Measurements from ENCODE around the gene LTK. TPM values are rescaled to one million over a fixed set of nuclear protein-coding genes. Genes with fewer than 3 reads are reported as not detected.

Gene LTK
- 1 to 10 TPM in 2 of 3 donors, under 1 TPM in 1; 0.56 to 4.9 (median 1.7) TPM for total RNA-seq
- total RNA-seq (2013), result 16.5 TPM

- peaks cover 16% of the 10 kb centered on the region for H3K27me3 ChIP-seq (ENCODE audit: control insufficient read depth, insufficient read depth, low read length)
- 7% methylated on average over 33 of the region's 33 CpGs for WGBS (ENCODE audit: insufficient coverage)
- no peaks in the 10 kb centered on the region for H3K36me3 ChIP-seq (ENCODE audit: control insufficient read depth, insufficient read depth, low read length)
- H3K4me3 ChIP-seq (ENCODE audit: low read length), result peak within 1 kb of the TSS; percentile 27
- peak; percentile 25 to 51 (median 46) for ATAC-seq
- H3K9me3 ChIP-seq (ENCODE audit: control insufficient read depth, insufficient read depth, low read length), result no peaks in the 10 kb centered on the region
- DNase-seq, result peak; percentile 25 to 38
- Mint-ChIP-seq H3K27ac (peak within 1 kb of the TSS in 1 of 2 donors; percentile 66), H3K4me1 (peaks cover 25 to 26% of the 10 kb centered on the region in 2 donors), H3K27me3 (ENCODE audit: low read depth in 2 of 2) (peaks cover 0 to 19% of the 10 kb centered on the region in 2 donors), H3K9me3 (no peaks in the 10 kb centered on the region), H3K36me3 (no peaks in the 10 kb centered on the region), H3K4me3 (peak within 1 kb of the TSS; percentile 86)
- H3K27ac ChIP-seq (ENCODE audit: low read length), result no peak within 1 kb of the TSS
- TF ChIP-seq CTCF (IDR thresholded peaks at IDR 0.05), result no peak
- H3K4me1 ChIP-seq (ENCODE audit: control insufficient read depth, insufficient read depth, low read length), result peaks cover 34% of the 10 kb centered on the region
- intact Hi-C loops (cut with micrococcal nuclease), result no loop called here
Measured at GRCh38 chr15:41513506-41514227, at the start of gene LTK. Gene LTK, minus strand, starts transcription at chr15:41513827. Its CDS starts 118 bp downstream, at chr15:41513709.

DNA sequence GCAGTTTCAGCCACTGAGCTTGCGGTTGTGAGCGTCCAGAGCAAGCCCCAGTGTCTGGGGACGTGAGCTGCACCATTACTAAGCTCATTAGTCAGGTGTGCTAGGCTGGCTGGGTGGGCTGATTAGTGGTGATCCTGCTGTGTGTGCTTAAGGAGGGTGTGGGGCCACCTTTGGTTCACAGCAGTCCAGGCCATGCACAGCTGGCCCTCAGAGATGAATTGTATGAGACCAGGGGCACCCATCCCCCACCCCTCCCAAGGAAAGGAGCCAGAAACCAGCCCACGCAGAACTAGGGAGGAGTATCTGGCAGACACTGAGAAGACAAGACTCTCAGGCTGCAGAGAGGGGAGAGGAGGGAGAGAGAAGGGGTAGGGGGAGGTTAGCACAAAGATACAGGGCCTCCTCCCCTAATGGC lies 49.2 kb upstream of the LTK start:
- H3K27ac ChIP-seq (ENCODE audit: low read length), result no peak overlapping the region
- DNase-seq (no peak), ATAC-seq (no peak)
- no peaks in the 10 kb centered on the region for H3K9me3 ChIP-seq (ENCODE audit: control insufficient read depth, insufficient read depth, low read length)
- 83% methylated on average over 4 of the region's 4 CpGs for WGBS (ENCODE audit: insufficient coverage)
- Mint-ChIP-seq H3K4me3 (no peak overlapping the region), H3K27ac (no peak overlapping the region), H3K9me3 (no peaks in the 10 kb centered on the region), H3K4me1 (peaks cover 8 to 15% of the 10 kb centered on the region in 2 donors), H3K27me3 (ENCODE audit: low read depth in 2 of 2) (peaks cover 0 to 24% of the 10 kb centered on the region in 2 donors), H3K36me3 (no peaks in the 10 kb centered on the region)
- H3K27me3 ChIP-seq (ENCODE audit: control insufficient read depth, insufficient read depth, low read length), result peaks cover 23% of the 10 kb centered on the region
- no peak for TF ChIP-seq CTCF (IDR thresholded peaks at IDR 0.05)
- H3K4me3 ChIP-seq (ENCODE audit: low read length), result no peak overlapping the region
- H3K4me1 ChIP-seq (ENCODE audit: control insufficient read depth, insufficient read depth, low read length), result peaks cover 17% of the 10 kb centered on the region
- H3K36me3 ChIP-seq (ENCODE audit: control insufficient read depth, insufficient read depth, low read length), result no peaks in the 10 kb centered on the region
- intact Hi-C loops (cut with micrococcal nuclease), result no loop called here

- Mint-ChIP-seq H3K27ac (no peak overlapping the region), H3K4me1 (peaks cover 11 to 20% of the 10 kb centered on the region in 2 donors), H3K9me3 (no peaks in the 10 kb centered on the region), H3K36me3 (no peaks in the 10 kb centered on the region), H3K27me3 (ENCODE audit: low read depth in 2 of 2) (peaks cover 0 to 24% of the 10 kb centered on the region in 2 donors), H3K4me3 (no peak overlapping the region)
- ATAC-seq (no peak), DNase-seq (no peak)
- Histone ChIP-seq H3K27ac (ENCODE audit: low read length) (no peak overlapping the region), H3K36me3 (ENCODE audit: control insufficient read depth, insufficient read depth, low read length) (no peaks in the 10 kb centered on the region), H3K27me3 (ENCODE audit: control insufficient read depth, insufficient read depth, low read length) (peaks cover 23% of the 10 kb centered on the region), H3K4me1 (ENCODE audit: control insufficient read depth, insufficient read depth, low read length) (peaks cover 21% of the 10 kb centered on the region), H3K9me3 (ENCODE audit: control insufficient read depth, insufficient read depth, low read length) (no peaks in the 10 kb centered on the region), H3K4me3 (ENCODE audit: low read length) (no peak overlapping the region)
- 74% methylated on average over 5 of the region's 5 CpGs for WGBS (ENCODE audit: insufficient coverage)
- TF ChIP-seq CTCF (IDR thresholded peaks at IDR 0.05), result no peak
- intact Hi-C loops (cut with micrococcal nuclease), result no loop called here
Measured at GRCh38 chr15:41562244-41562643, 48.6 kb upstream of the LTK start.

Measured in natural killer cell (primary cell).